ENCODE results near the gene BANP.
"Not testable (repeated sequence)": the region's sequence is repeated elsewhere in the genome, so short reads cannot be mapped to it uniquely, and the experiment has no call there.

Gene BANP

GRCh38 chr16:88089071-88089470 lies 137.8 kb downstream of the BANP start:
- H3K79me1 ChIP-seq (ENCODE audit: low read depth, low read length); H3K9me3 ChIP-seq (replicated peaks in 1 of 2; ENCODE audit: control insufficient read depth in 2 of 2, insufficient read depth in 1 of 2, low read depth in 1 of 2, low read length in 2 of 2); H2BK120ac ChIP-seq (ENCODE audit: low read depth, low read length); H3K14ac ChIP-seq (ENCODE audit: low read length); H2BK5ac ChIP-seq (ENCODE audit: low read length); DNase-seq (ENCODE audit: low spot score); H3K4me1 ChIP-seq (ENCODE audit: control insufficient read depth in 2 of 2, insufficient read depth in 1 of 2, low read depth in 1 of 2, low read length in 2 of 2); H2BK15ac ChIP-seq (ENCODE audit: low read length); H2BK12ac ChIP-seq (ENCODE audit: low read length); H4K8ac ChIP-seq (ENCODE audit: low read depth, low read length); H3K23ac ChIP-seq (ENCODE audit: low read depth, low read length, poor library complexity); H2AFZ ChIP-seq (ENCODE audit: low read length); H2AK5ac ChIP-seq (ENCODE audit: low read depth, low read length); H3K27ac ChIP-seq (replicated peaks; ENCODE audit: low read length); H3K4me3 ChIP-seq (ENCODE audit: low read length in 2 of 2); H3K4me2 ChIP-seq (ENCODE audit: insufficient read depth, low read length, poor library complexity, severe bottlenecking); H3K4ac ChIP-seq (ENCODE audit: low read length); H3K27me3 ChIP-seq (ENCODE audit: control insufficient read depth in 3 of 3, insufficient read depth in 3 of 3, low read depth in 1 of 3, low read length in 3 of 3); H4K91ac ChIP-seq (ENCODE audit: low read depth, low read length, poor library complexity); H3K9ac ChIP-seq (ENCODE audit: low read depth, low read length, poor library complexity); H3K18ac ChIP-seq (ENCODE audit: low read length); H3K36me3 ChIP-seq (replicated peaks in 1 of 2; ENCODE audit: control insufficient read depth in 2 of 2, insufficient read depth in 2 of 2, low read length in 2 of 2): not testable (repeated sequence)
- WGBS, 2 donors (ENCODE audit: extremely low coverage in 2 of 2, insufficient read length in 2 of 2, insufficient replicate concordance in 1 of 2), result no CpG with 5 or more reads among the region's 15 CpGs

GRCh38 chr16:88089632-88090376 lies 138.6 kb downstream of the BANP start:
- H3K4me2 ChIP-seq (ENCODE audit: insufficient read depth, low read length, poor library complexity, severe bottlenecking); H2BK5ac ChIP-seq (ENCODE audit: low read length); H3K9ac ChIP-seq (ENCODE audit: low read depth, low read length, poor library complexity); H3K9me3 ChIP-seq (replicated peaks in 1 of 2; ENCODE audit: control insufficient read depth in 2 of 2, insufficient read depth in 1 of 2, low read depth in 1 of 2, low read length in 2 of 2); H2AK5ac ChIP-seq (ENCODE audit: low read depth, low read length); DNase-seq (ENCODE audit: low spot score); H3K14ac ChIP-seq (ENCODE audit: low read length); H3K4me1 ChIP-seq (ENCODE audit: control insufficient read depth in 2 of 2, insufficient read depth in 1 of 2, low read depth in 1 of 2, low read length in 2 of 2); H3K27me3 ChIP-seq (ENCODE audit: control insufficient read depth in 3 of 3, insufficient read depth in 3 of 3, low read depth in 1 of 3, low read length in 3 of 3); H3K27ac ChIP-seq (replicated peaks; ENCODE audit: low read length); H4K91ac ChIP-seq (ENCODE audit: low read depth, low read length, poor library complexity); H3K4me3 ChIP-seq (ENCODE audit: low read length in 2 of 2); H3K79me1 ChIP-seq (ENCODE audit: low read depth, low read length); H3K18ac ChIP-seq (ENCODE audit: low read length); H2BK120ac ChIP-seq (ENCODE audit: low read depth, low read length); H2BK15ac ChIP-seq (ENCODE audit: low read length); H4K8ac ChIP-seq (ENCODE audit: low read depth, low read length); H2AFZ ChIP-seq (ENCODE audit: low read length); H3K4ac ChIP-seq (ENCODE audit: low read length); H3K23ac ChIP-seq (ENCODE audit: low read depth, low read length, poor library complexity); H3K36me3 ChIP-seq (replicated peaks in 1 of 2; ENCODE audit: control insufficient read depth in 2 of 2, insufficient read depth in 2 of 2, low read length in 2 of 2); H2BK12ac ChIP-seq (ENCODE audit: low read length): not testable (repeated sequence)
- WGBS, 2 donors (ENCODE audit: extremely low coverage in 2 of 2, insufficient read length in 2 of 2, insufficient replicate concordance in 1 of 2), result no CpG with 5 or more reads among the region's 23 CpGs

- H3K4me3 ChIP-seq (ENCODE audit: low read length in 2 of 2); H2BK15ac ChIP-seq (ENCODE audit: low read length); H3K23ac ChIP-seq (ENCODE audit: low read depth, low read length, poor library complexity); H3K4me2 ChIP-seq (ENCODE audit: insufficient read depth, low read length, poor library complexity, severe bottlenecking); H2AK5ac ChIP-seq (ENCODE audit: low read depth, low read length); H2BK5ac ChIP-seq (ENCODE audit: low read length); H3K4me1 ChIP-seq (ENCODE audit: control insufficient read depth in 2 of 2, insufficient read depth in 1 of 2, low read depth in 1 of 2, low read length in 2 of 2); H3K9ac ChIP-seq (ENCODE audit: low read depth, low read length, poor library complexity); H3K79me1 ChIP-seq (ENCODE audit: low read depth, low read length); H3K9me3 ChIP-seq (replicated peaks in 1 of 2; ENCODE audit: control insufficient read depth in 2 of 2, insufficient read depth in 1 of 2, low read depth in 1 of 2, low read length in 2 of 2); H3K4ac ChIP-seq (ENCODE audit: low read length); DNase-seq (ENCODE audit: low spot score); H4K8ac ChIP-seq (ENCODE audit: low read depth, low read length); H4K91ac ChIP-seq (ENCODE audit: low read depth, low read length, poor library complexity); H2AFZ ChIP-seq (ENCODE audit: low read length); H3K14ac ChIP-seq (ENCODE audit: low read length); H2BK12ac ChIP-seq (ENCODE audit: low read length); H2BK120ac ChIP-seq (ENCODE audit: low read depth, low read length); H3K27me3 ChIP-seq (ENCODE audit: control insufficient read depth in 3 of 3, insufficient read depth in 3 of 3, low read depth in 1 of 3, low read length in 3 of 3); H3K36me3 ChIP-seq (replicated peaks in 1 of 2; ENCODE audit: control insufficient read depth in 2 of 2, insufficient read depth in 2 of 2, low read length in 2 of 2); H3K27ac ChIP-seq (replicated peaks; ENCODE audit: low read length); H3K18ac ChIP-seq (ENCODE audit: low read length): not testable (repeated sequence)
- no CpG with 5 or more reads among the region's 38 CpGs for WGBS, 2 donors (ENCODE audit: extremely low coverage in 2 of 2, insufficient read length in 2 of 2, insufficient replicate concordance in 1 of 2)
These were observed 139.3 kb downstream of the BANP start for GRCh38 chr16:88090377-88091175.

- H3K27ac ChIP-seq (replicated peaks; ENCODE audit: low read length); H3K4ac ChIP-seq (ENCODE audit: low read length); H3K9me3 ChIP-seq (replicated peaks in 1 of 2; ENCODE audit: control insufficient read depth in 2 of 2, insufficient read depth in 1 of 2, low read depth in 1 of 2, low read length in 2 of 2); H2BK5ac ChIP-seq (ENCODE audit: low read length); DNase-seq (ENCODE audit: low spot score); H2BK15ac ChIP-seq (ENCODE audit: low read length); H3K9ac ChIP-seq (ENCODE audit: low read depth, low read length, poor library complexity); H3K4me3 ChIP-seq (ENCODE audit: low read length in 2 of 2); H3K4me1 ChIP-seq (ENCODE audit: control insufficient read depth in 2 of 2, insufficient read depth in 1 of 2, low read depth in 1 of 2, low read length in 2 of 2); H3K79me1 ChIP-seq (ENCODE audit: low read depth, low read length); H3K36me3 ChIP-seq (replicated peaks in 1 of 2; ENCODE audit: control insufficient read depth in 2 of 2, insufficient read depth in 2 of 2, low read length in 2 of 2); H3K4me2 ChIP-seq (ENCODE audit: insufficient read depth, low read length, poor library complexity, severe bottlenecking); H2BK120ac ChIP-seq (ENCODE audit: low read depth, low read length); H4K8ac ChIP-seq (ENCODE audit: low read depth, low read length); H2AK5ac ChIP-seq (ENCODE audit: low read depth, low read length); H3K23ac ChIP-seq (ENCODE audit: low read depth, low read length, poor library complexity); H3K27me3 ChIP-seq (ENCODE audit: control insufficient read depth in 3 of 3, insufficient read depth in 3 of 3, low read depth in 1 of 3, low read length in 3 of 3); H4K91ac ChIP-seq (ENCODE audit: low read depth, low read length, poor library complexity): not testable (repeated sequence)
- no CpG with 5 or more reads among the region's 35 CpGs for WGBS, 2 donors (ENCODE audit: extremely low coverage in 2 of 2, insufficient read length in 2 of 2, insufficient replicate concordance in 1 of 2)
- H3K18ac ChIP-seq (ENCODE audit: low read length), result peak overlapping the region; percentile 57
- peak overlapping the region; percentile 2 for H3K14ac ChIP-seq (ENCODE audit: low read length)
- peak overlapping the region; percentile 10 for H2BK12ac ChIP-seq (ENCODE audit: low read length)
- peak overlapping the region; percentile 59 for H2AFZ ChIP-seq (ENCODE audit: low read length)
These were observed 140.2 kb downstream of the BANP start for GRCh38 chr16:88091221-88091971.

All from neuronal stem cell (in vitro differentiated cells).